Liver (tissue), 9 donors: ENCODE measurements around the gene KCNJ4. TPM values are rescaled to one million over a fixed set of nuclear protein-coding genes. Genes with fewer than 3 reads are reported as not detected.

Experiments
- DNase-seq: peaks from one replicate; pipeline ENCODE4 v3.0.0-alpha.2; 2017; ENCODE audit warnings: low spot score
- H3K27ac ChIP-seq, 2 donors: one replicate each; pipeline ENCODE4 v1.7.0; 2013; ENCODE audit warnings: inconsistent platforms in 2 of 2, low read length in 2 of 2, control low read depth in 1 of 2, low read depth in 1 of 2, mild to moderate bottlenecking in 1 of 2
- H3K27me3 ChIP-seq, 4 donors: one replicate each; pipeline versions ENCODE4 v1.6.1 to v1.7.0; 2013; ENCODE audit warnings: low read length in 3 of 4, inconsistent platforms in 1 of 4, mild to moderate bottlenecking in 1 of 4, moderate library complexity in 1 of 4; ENCODE audit not compliant: control insufficient read depth in 4 of 4, insufficient read depth in 4 of 4
- H3K36me3 ChIP-seq, 4 donors: one replicate each; pipeline versions ENCODE4 v1.6.1 to v1.7.0; 2013; ENCODE audit warnings: low read length in 3 of 4, mild to moderate bottlenecking in 3 of 4, low read depth in 1 of 4, moderate library complexity in 1 of 4; ENCODE audit not compliant: control insufficient read depth in 4 of 4, insufficient read depth in 3 of 4
- H3K4me1 ChIP-seq, 4 donors: one replicate each; pipeline versions ENCODE4 v1.6.1 to v1.7.0; 2013; ENCODE audit warnings: low read length in 3 of 4, mild to moderate bottlenecking in 3 of 4, moderate library complexity in 1 of 4; ENCODE audit not compliant: control insufficient read depth in 4 of 4, insufficient read depth in 4 of 4
- H3K4me3 ChIP-seq, 3 donors: one replicate each; pipeline versions ENCODE4 v1.6.1 to v1.7.0; 2013; ENCODE audit warnings: low read length in 3 of 3, control low read depth in 1 of 3, low read depth in 1 of 3, mild to moderate bottlenecking in 1 of 3
- H3K9ac ChIP-seq, 2 donors: one replicate each; pipeline ENCODE4 v1.7.0; 2013; ENCODE audit warnings: low read length in 2 of 2, mild to moderate bottlenecking in 2 of 2, moderate library complexity in 2 of 2, control low read depth in 1 of 2, low read depth in 1 of 2
- H3K9me3 ChIP-seq, 4 donors: one replicate each; pipeline versions ENCODE4 v1.6.1 to v1.7.0; 2013; ENCODE audit warnings: low read length in 3 of 4; ENCODE audit not compliant: control insufficient read depth in 4 of 4
- EGR1 ChIP-seq, 2 donors: IDR thresholded peaks; 2 replicates each; pipeline ENCODE4 v1.6.1; 2016 to 2018; ENCODE audit warnings: antibody characterized with exemption in 2 of 2, low read depth in 2 of 2
- FOXA1 ChIP-seq: IDR thresholded peaks from 2 replicates; pipeline ENCODE4 v1.6.1; 2016; ENCODE audit warnings: antibody characterized with exemption
- FOXA2 ChIP-seq: IDR thresholded peaks from 2 replicates; pipeline ENCODE4 v1.6.1; 2016; ENCODE audit warnings: antibody characterized with exemption
- HNF4A ChIP-seq, 2 donors: conservative IDR thresholded peaks; 2 replicates each; pipeline ENCODE4 v1.6.1; 2016; ENCODE audit warnings: antibody characterized with exemption in 2 of 2, mild to moderate bottlenecking in 2 of 2
- HNF4G ChIP-seq: IDR thresholded peaks from 2 replicates; pipeline ENCODE4 v1.6.1; 2016; ENCODE audit warnings: antibody characterized with exemption
- JUND ChIP-seq, 2 donors: IDR thresholded peaks; 2 replicates each; pipeline ENCODE4 v1.6.1; 2016; ENCODE audit warnings: antibody characterized with exemption in 2 of 2
- NR2F2 ChIP-seq: IDR thresholded peaks from 2 replicates; pipeline ENCODE4 v1.6.1; 2016; ENCODE audit warnings: antibody characterized with exemption
- RAD21 ChIP-seq, 2 donors: IDR thresholded peaks; 2 replicates each; pipeline ENCODE4 v1.6.1; 2016; ENCODE audit warnings: antibody characterized with exemption in 2 of 2, mild to moderate bottlenecking in 2 of 2
- RXRA ChIP-seq, 2 donors: IDR thresholded peaks; 2 replicates each; pipeline ENCODE4 v1.6.1; 2017 to 2018; ENCODE audit warnings: antibody characterized with exemption in 2 of 2, mild to moderate bottlenecking in 1 of 2
- SP1 ChIP-seq: IDR thresholded peaks from 2 replicates; pipeline ENCODE4 v1.6.1; 2018; ENCODE audit warnings: antibody characterized with exemption, mild to moderate bottlenecking
- TAF1 ChIP-seq: conservative IDR thresholded peaks from 2 replicates; pipeline ENCODE4 v1.6.1; 2016; ENCODE audit warnings: antibody characterized with exemption, mild to moderate bottlenecking
- whole genome bisulfite sequencing: extraction: QIAGEN DNeasy Blood & Tissue Kit; methylation state at CpG from one replicate; pipeline ENCODE4 v1.1.7; 2013; 5-methylcytosine and 5-hydroxymethylcytosine counted together
- polyA plus RNA-seq, 2 donors: library from polyadenylated mRNA; stranded (reverse) in 1 of 2; unstranded in 1 of 2; fragments of 200-250 nt in 1 of 2; fragments of >200 nt in 1 of 2; fragmentation: Nextera tagmentation in 1 of 2; extraction: Ambion mirVana in 1 of 2; gene quantifications; one replicate each; pipeline versions ENCODE4 v1.2.1 to v1.2.3, GENCODE V29; 2013 to 2015
- total RNA-seq, 2 donors: library from RNA; depleted of rRNA; stranded (reverse); fragments of >200 nt; gene quantifications; one replicate each; pipeline ENCODE4 v1.2.3, GENCODE V29; 2014
- TF ChIP-seq, protein P1 (sequence below): IDR thresholded peaks from 2 replicates; pipeline ENCODE4 v1.6.1; 2016; ENCODE audit warnings: antibody characterized with exemption
- TF ChIP-seq, protein P2 (sequence below): IDR thresholded peaks from 2 replicates; pipeline ENCODE4 v1.6.1; 2016; ENCODE audit warnings: antibody characterized with exemption, mild to moderate bottlenecking
- TF ChIP-seq, protein P3 (sequence below): fragments of 150-350 bp; IDR thresholded peaks from 2 replicates; pipeline ENCODE4 v1.5.1; 2017; ENCODE audit warnings: improper control_type of control experiment, low read depth, low read length; ENCODE audit not compliant: missing input control
- TF ChIP-seq, protein P4 (sequence below): IDR thresholded peaks from 2 replicates; pipeline ENCODE4 v1.6.1; 2016; ENCODE audit warnings: antibody characterized with exemption
- TF ChIP-seq, protein P5 (sequence below): IDR thresholded peaks from 2 replicates; pipeline ENCODE4 v1.6.1; 2016; ENCODE audit warnings: antibody characterized with exemption
- donor health status: healthy.
- donor health status: healthy.
- donor health status: healthy.
- donor health status: healthy.
- donor health status: healthy.

The KCNJ4 gene
- total and polyA plus RNA-seq, 4 donors, result 0.05 TPM; not detected in 3

DNA sequence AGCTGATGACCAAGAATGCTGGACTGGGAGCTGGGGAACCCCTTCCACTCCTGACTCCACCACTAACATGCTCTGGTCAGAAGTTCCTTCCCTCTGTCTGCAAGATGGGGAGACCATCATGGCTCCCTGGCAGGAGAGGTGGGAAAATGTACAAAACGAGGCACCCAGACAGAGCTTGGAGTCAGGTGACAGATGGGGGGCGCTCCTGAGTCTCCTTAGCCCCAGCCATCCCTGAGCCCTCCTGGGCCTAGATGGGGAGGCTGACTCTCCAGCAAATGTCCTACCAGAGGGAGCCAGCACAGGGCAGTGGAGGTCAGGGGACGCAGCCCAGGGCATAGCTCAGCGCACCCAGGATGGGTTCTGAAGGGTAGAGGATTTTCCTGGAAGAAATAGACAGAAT is 20.0 kb downstream of the KCNJ4 start (continued):
- TF ChIP-seq, protein P1, sequence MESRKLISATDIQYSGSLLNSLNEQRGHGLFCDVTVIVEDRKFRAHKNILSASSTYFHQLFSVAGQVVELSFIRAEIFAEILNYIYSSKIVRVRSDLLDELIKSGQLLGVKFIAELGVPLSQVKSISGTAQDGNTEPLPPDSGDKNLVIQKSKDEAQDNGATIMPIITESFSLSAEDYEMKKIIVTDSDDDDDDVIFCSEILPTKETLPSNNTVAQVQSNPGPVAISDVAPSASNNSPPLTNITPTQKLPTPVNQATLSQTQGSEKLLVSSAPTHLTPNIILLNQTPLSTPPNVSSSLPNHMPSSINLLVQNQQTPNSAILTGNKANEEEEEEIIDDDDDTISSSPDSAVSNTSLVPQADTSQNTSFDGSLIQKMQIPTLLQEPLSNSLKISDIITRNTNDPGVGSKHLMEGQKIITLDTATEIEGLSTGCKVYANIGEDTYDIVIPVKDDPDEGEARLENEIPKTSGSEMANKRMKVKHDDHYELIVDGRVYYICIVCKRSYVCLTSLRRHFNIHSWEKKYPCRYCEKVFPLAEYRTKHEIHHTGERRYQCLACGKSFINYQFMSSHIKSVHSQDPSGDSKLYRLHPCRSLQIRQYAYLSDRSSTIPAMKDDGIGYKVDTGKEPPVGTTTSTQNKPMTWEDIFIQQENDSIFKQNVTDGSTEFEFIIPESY, result no peak
- TF ChIP-seq RAD21 (IDR thresholded peaks at IDR 0.05) (no peak), SP1 (no peak), TAF1 (no peak), HNF4G (no peak), EGR1 (IDR thresholded peaks at IDR 0.05; ENCODE audit: low read depth in 2 of 2) (no peak), NR2F2 (no peak)

DNA sequence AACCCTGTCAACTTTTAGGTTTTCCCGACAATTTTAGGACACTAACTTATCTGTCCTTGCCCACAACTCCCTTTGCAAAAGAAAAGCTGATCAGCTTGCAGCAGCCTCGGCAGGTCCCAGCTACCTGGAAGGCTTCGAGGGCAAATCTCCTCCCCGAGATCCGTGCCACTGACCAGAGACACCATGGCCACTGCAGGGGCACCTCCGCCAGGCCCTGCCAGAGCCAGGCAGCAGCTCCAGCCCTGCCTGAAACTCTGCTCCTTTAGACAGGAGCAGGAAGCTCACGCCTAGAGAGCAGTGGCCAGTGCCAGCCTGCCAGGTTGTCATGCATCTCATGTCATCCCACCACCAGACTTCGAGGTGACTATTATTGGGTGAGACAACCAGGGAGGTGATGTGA is 21.1 kb downstream of the KCNJ4 start:
- H3K27ac ChIP-seq, result no peak overlapping the region

More for the DNA sequence above, 21.1 kb downstream of the KCNJ4 start:
- WGBS, result 77% methylated on average over 8 of the region's 8 CpGs
- TF ChIP-seq, protein P2, sequence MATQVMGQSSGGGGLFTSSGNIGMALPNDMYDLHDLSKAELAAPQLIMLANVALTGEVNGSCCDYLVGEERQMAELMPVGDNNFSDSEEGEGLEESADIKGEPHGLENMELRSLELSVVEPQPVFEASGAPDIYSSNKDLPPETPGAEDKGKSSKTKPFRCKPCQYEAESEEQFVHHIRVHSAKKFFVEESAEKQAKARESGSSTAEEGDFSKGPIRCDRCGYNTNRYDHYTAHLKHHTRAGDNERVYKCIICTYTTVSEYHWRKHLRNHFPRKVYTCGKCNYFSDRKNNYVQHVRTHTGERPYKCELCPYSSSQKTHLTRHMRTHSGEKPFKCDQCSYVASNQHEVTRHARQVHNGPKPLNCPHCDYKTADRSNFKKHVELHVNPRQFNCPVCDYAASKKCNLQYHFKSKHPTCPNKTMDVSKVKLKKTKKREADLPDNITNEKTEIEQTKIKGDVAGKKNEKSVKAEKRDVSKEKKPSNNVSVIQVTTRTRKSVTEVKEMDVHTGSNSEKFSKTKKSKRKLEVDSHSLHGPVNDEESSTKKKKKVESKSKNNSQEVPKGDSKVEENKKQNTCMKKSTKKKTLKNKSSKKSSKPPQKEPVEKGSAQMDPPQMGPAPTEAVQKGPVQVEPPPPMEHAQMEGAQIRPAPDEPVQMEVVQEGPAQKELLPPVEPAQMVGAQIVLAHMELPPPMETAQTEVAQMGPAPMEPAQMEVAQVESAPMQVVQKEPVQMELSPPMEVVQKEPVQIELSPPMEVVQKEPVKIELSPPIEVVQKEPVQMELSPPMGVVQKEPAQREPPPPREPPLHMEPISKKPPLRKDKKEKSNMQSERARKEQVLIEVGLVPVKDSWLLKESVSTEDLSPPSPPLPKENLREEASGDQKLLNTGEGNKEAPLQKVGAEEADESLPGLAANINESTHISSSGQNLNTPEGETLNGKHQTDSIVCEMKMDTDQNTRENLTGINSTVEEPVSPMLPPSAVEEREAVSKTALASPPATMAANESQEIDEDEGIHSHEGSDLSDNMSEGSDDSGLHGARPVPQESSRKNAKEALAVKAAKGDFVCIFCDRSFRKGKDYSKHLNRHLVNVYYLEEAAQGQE, result no peak
- TF ChIP-seq FOXA2, result no peak
- TF ChIP-seq FOXA1, result no peak
- TF ChIP-seq RAD21 (IDR thresholded peaks at IDR 0.05), result no peak
- TF ChIP-seq EGR1 (IDR thresholded peaks at IDR 0.05; ENCODE audit: low read depth in 2 of 2), result no peak
- TF ChIP-seq TAF1, result no peak
- no peak for TF ChIP-seq JUND (IDR thresholded peaks at IDR 0.05)
- TF ChIP-seq RXRA (IDR thresholded peaks at IDR 0.05), result no peak
- no peak for TF ChIP-seq SP1
- TF ChIP-seq, protein P3, sequence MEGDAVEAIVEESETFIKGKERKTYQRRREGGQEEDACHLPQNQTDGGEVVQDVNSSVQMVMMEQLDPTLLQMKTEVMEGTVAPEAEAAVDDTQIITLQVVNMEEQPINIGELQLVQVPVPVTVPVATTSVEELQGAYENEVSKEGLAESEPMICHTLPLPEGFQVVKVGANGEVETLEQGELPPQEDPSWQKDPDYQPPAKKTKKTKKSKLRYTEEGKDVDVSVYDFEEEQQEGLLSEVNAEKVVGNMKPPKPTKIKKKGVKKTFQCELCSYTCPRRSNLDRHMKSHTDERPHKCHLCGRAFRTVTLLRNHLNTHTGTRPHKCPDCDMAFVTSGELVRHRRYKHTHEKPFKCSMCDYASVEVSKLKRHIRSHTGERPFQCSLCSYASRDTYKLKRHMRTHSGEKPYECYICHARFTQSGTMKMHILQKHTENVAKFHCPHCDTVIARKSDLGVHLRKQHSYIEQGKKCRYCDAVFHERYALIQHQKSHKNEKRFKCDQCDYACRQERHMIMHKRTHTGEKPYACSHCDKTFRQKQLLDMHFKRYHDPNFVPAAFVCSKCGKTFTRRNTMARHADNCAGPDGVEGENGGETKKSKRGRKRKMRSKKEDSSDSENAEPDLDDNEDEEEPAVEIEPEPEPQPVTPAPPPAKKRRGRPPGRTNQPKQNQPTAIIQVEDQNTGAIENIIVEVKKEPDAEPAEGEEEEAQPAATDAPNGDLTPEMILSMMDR, result no peak
- TF ChIP-seq, protein P1, result no peak
- TF ChIP-seq, protein P4, sequence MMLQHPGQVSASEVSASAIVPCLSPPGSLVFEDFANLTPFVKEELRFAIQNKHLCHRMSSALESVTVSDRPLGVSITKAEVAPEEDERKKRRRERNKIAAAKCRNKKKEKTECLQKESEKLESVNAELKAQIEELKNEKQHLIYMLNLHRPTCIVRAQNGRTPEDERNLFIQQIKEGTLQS, result no peak
- TF ChIP-seq HNF4G, result no peak
- no peak for TF ChIP-seq HNF4A (conservative IDR thresholded peaks at IDR 0.05)
- TF ChIP-seq, protein P5, sequence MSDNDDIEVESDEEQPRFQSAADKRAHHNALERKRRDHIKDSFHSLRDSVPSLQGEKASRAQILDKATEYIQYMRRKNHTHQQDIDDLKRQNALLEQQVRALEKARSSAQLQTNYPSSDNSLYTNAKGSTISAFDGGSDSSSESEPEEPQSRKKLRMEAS, result no peak
- H3K9ac ChIP-seq, result no peak overlapping the region
- H3K4me1 ChIP-seq, result no peaks in the 10 kb centered on the region
- no peaks in the 10 kb centered on the region for H3K27me3 ChIP-seq
- H3K4me3 ChIP-seq, result no peak overlapping the region
- no peak for DNase-seq
- no peaks in the 10 kb centered on the region for H3K36me3 ChIP-seq
- no peaks in the 10 kb centered on the region for H3K9me3 ChIP-seq
